GM12878 (cell line): ENCODE results near the gene NDUFAF5. TPM values are rescaled to one million over a fixed set of nuclear protein-coding genes. Genes with fewer than 3 reads are reported as not detected.

Source experiments
- ATAC-seq: fragments of 200-7000 bp; cut with Tn5 transposase; 3 replicates; pipeline ENCODE4 v1.9.1; 2020; ENCODE audit warnings: mild to moderate bottlenecking, moderate library complexity
- BruUV-seq: library from RNA; stranded (reverse); fragments of 400-500 nt; replicated peaks from 2 replicates; lab custom pipeline; 2021; lab: Mats Ljungman, UMichigan
- CTCF ChIA-PET: fragments of 300-600 bp; sonication (Branson Sonifier 250); formaldehyde crosslinking; extraction: SDS; loops from one replicate; lab custom pipeline; 2021; ENCODE audit warnings: inconsistent platforms; lab: Yijun Ruan, JAX
- POLR2A ChIA-PET: fragments of 350-600 bp; formaldehyde crosslinking; extraction: SDS; loops from one replicate; lab custom pipeline; 2021; ENCODE audit warnings: inconsistent platforms; lab: Charles Lee
- RAD21 ChIA-PET: fragments of 300-600 bp; sonication (Branson Sonifier 250); formaldehyde crosslinking; loops from one replicate; lab custom pipeline; 2023; ENCODE audit warnings: antibody characterized with exemption; ENCODE audit not compliant: unreplicated experiment; lab: Charles Lee
- SMC1A ChIA-PET: fragments of 300-600 bp; sonication (Branson Sonifier 250); formaldehyde crosslinking; loops from one replicate; lab custom pipeline; 2023; ENCODE audit not compliant: unreplicated experiment, uncharacterized antibody; lab: Charles Lee
- DNase-seq: peaks from one replicate; pipeline ENCODE4 v3.0.0-alpha.2; 2011; ENCODE audit warnings: low read depth, low spot score
- FAIRE-seq: peaks from 3 replicates; lab custom pipeline; 2011; peaks lifted over from hg19 to GRCh38; lab: Jason Lieb, UNC
- H2AFZ ChIP-seq: 2 replicates; pipeline ENCODE4 v1.6.0; 2011; ENCODE audit warnings: low read depth, low read length, control low read depth; ENCODE audit not compliant: control insufficient read depth
- H3K27ac ChIP-seq: 2 replicates; pipeline ENCODE4 v1.5.1; 2011; ENCODE audit warnings: control low read depth; ENCODE audit not compliant: control insufficient read depth, insufficient read depth
- H3K27me3 ChIP-seq, 2 experiments: replicated peaks in 1 of 2; 2 replicates each; pipeline versions ENCODE4 v1.6.0 to v1.6.1; 2011; ENCODE audit warnings: low read length in 1 of 2; ENCODE audit not compliant: control insufficient read depth in 2 of 2, insufficient read depth in 2 of 2
- H3K36me3 ChIP-seq, 2 experiments: 2 replicates each; pipeline ENCODE4 v1.5.1; 2011; ENCODE audit warnings: low read length in 1 of 2; ENCODE audit not compliant: control insufficient read depth in 2 of 2, insufficient read depth in 2 of 2
- H3K4me1 ChIP-seq: 2 replicates; pipeline ENCODE4 v1.6.1; 2011; ENCODE audit warnings: mild to moderate bottlenecking, low read length, moderate library complexity, mixed read lengths; ENCODE audit not compliant: control insufficient read depth, insufficient read depth
- H3K4me2 ChIP-seq: 2 replicates; pipeline ENCODE4 v1.6.0; 2011; ENCODE audit warnings: control low read depth; ENCODE audit not compliant: control insufficient read depth, insufficient read depth
- H3K4me3 ChIP-seq: fragments of 200-600 bp; sonication (generic); 2 replicates; pipeline ENCODE4 v1.5.1; 2016
- H3K79me2 ChIP-seq: 2 replicates; pipeline ENCODE4 v1.6.0; 2011; ENCODE audit warnings: low read length; ENCODE audit not compliant: control insufficient read depth, insufficient read depth
- H3K9ac ChIP-seq: 2 replicates; pipeline ENCODE4 v1.8.0; 2011; ENCODE audit warnings: low read length, control low read depth, mixed read lengths; ENCODE audit not compliant: control insufficient read depth, insufficient read depth
- H3K9me3 ChIP-seq: replicated peaks from 3 replicates; pipeline ENCODE4 v1.5.1; 2011; ENCODE audit warnings: mild to moderate bottlenecking, low read length; ENCODE audit not compliant: control insufficient read depth, insufficient read depth
- H4K20me1 ChIP-seq: 2 replicates; pipeline ENCODE4 v1.6.0; 2011; ENCODE audit not compliant: control insufficient read depth, insufficient read depth
- CREB1 ChIP-seq: IDR thresholded peaks from 2 replicates; pipeline ENCODE4 v1.6.1; 2012; ENCODE audit warnings: low read depth, mild to moderate bottlenecking, inconsistent platforms
- EGR1 ChIP-seq, 2 experiments: IDR thresholded peaks; 1 replicate in 1 of 2; 2 replicates in 1 of 2; pipeline ENCODE4 v1.6.1; 2011 to 2012; ENCODE audit warnings: low read depth in 2 of 2, low read length in 2 of 2, borderline replicate concordance in 1 of 2, mild to moderate bottlenecking in 1 of 2, moderate library complexity in 1 of 2
- IRF3 ChIP-seq: fragments of 450-650 bp; IDR thresholded peaks from 2 replicates; pipeline ENCODE4 v1.6.1; 2014; ENCODE audit warnings: mild to moderate bottlenecking
- KAT2A ChIP-seq: conservative IDR thresholded peaks from 2 replicates; pipeline ENCODE4 v1.6.1; 2011; ENCODE audit warnings: low read depth, low read length; ENCODE audit not compliant: control insufficient read depth
- SMAD5 ChIP-seq: IDR thresholded peaks from 2 replicates; pipeline ENCODE4 v1.6.1; 2016; ENCODE audit warnings: antibody characterized with exemption, low read depth
- STAT3 ChIP-seq: IDR thresholded peaks from 2 replicates; pipeline ENCODE4 v1.6.1; 2011; ENCODE audit warnings: low read depth, low read length, improper control_type of control experiment
- SUPT20H ChIP-seq: IDR thresholded peaks from 2 replicates; pipeline ENCODE4 v1.6.1; 2011; ENCODE audit warnings: low read depth, mild to moderate bottlenecking, low read length, moderate library complexity, borderline replicate concordance; ENCODE audit not compliant: control insufficient read depth
- USF2 ChIP-seq: IDR thresholded peaks from 2 replicates; pipeline ENCODE4 v1.6.1; 2011; ENCODE audit warnings: low read depth, low read length, improper control_type of control experiment, borderline replicate concordance
- ZBTB40 ChIP-seq: fragments of 450-650 bp; IDR thresholded peaks from 2 replicates; pipeline ENCODE4 v1.6.1; 2016; ENCODE audit warnings: mild to moderate bottlenecking, moderate library complexity, borderline replicate concordance
- WGBS: methylation state at CpG from one replicate; pipeline ENCODE4 v1.1.6; 2016; ENCODE audit warnings: low lambda C conversion rate; ENCODE audit not compliant: insufficient replicate concordance, insufficient coverage; ENCODE audit errors: missing lambda C conversion rate; 5-methylcytosine and 5-hydroxymethylcytosine counted together
- in situ Hi-C: fragments of 300-500 bp; cut with MboI; formaldehyde crosslinking; loops from 9 replicates; pipeline ENCODE4 v1.14.3; 2018; ENCODE audit warnings: mixed read lengths
- intact Hi-C: fragments of 100-400 bp; cut with micrococcal nuclease; formaldehyde crosslinking; loops from one replicate; pipeline ENCODE4 v1.14.2; 2022; ENCODE audit not compliant: unreplicated experiment
- polyA plus RNA-seq, 11 experiments: library from polyadenylated mRNA; depleted of rRNA in 4 of 11; unstranded in 6 of 11; stranded (reverse) in 5 of 11; fragments of >200 nt; fragmentation: Nextera tagmentation in 4 of 11; fragmentation: Illumina TruSeq in 1 of 11; extraction: Ambion mirVana in 4 of 11; extraction: Trizol in 1 of 11; gene quantifications; 1 replicate in 1 of 11; 2 replicates in 10 of 11; pipeline versions ENCODE4 v1.2.1 to v1.2.3, GENCODE V29; 2011 to 2016; ENCODE audit warnings: inconsistent platforms in 2 of 11, missing spikeins in 2 of 11, low read depth in 1 of 11
- total RNA-seq, 4 experiments: library from RNA; depleted of rRNA in 3 of 4; stranded (reverse); fragments of >200 nt in 3 of 4; fragmentation: Illumina TruSeq in 1 of 4; extraction: Trizol in 1 of 4; gene quantifications; 2 replicates each; pipeline versions ENCODE4 v1.2.1 to v1.2.3, GENCODE V29; 2013 to 2021
- TF ChIP-seq, protein P1 (sequence below): fragments of 450-650 bp; IDR thresholded peaks from 2 replicates; pipeline ENCODE4 v1.6.1; 2016; ENCODE audit warnings: mild to moderate bottlenecking
- TF ChIP-seq, protein P2 (sequence below): fragments of 450-650 bp; IDR thresholded peaks from 2 replicates; pipeline ENCODE4 v1.6.1; 2017; ENCODE audit warnings: mild to moderate bottlenecking, moderate library complexity

NDUFAF5 gene
- total and polyA plus RNA-seq, 10 of the 15 experiments (the other 5 are each of a cell fraction or from before 2014, with no cell fraction given), result 15.6 to 36.9 (median 28.0) TPM

DNA sequence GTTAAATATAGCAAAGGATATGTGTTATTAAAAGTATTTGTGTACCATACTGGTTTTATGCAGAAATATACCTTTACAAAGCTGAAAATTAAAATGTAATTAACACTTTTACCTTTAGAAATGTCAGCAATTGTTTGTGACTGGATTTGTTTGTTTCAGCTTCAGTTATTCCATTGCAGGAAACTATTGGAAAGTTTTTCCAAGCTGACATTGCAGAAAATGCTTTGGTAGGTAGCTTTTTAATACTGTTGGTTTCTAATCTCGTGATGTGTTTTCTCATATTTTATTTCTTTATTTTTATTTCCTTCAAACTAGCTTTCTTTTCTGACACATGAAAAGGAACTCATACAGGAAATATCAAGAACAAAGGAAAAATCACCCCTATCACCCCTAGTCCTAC, 8.2 kb downstream of the NDUFAF5 start:
- in situ Hi-C loops, result loop anchor here (25.0 kb wide), 1 partner anchor 331 kb away; no protein-coding TSS in a partner anchor

More for the DNA sequence above, 8.2 kb downstream of the NDUFAF5 start:
- Histone ChIP-seq H3K9ac (no peak overlapping the region), H4K20me1 (no peaks in the 10 kb centered on the region), H3K9me3 (no peaks in the 10 kb centered on the region), H2AFZ (no peak overlapping the region), H3K4me2 (no peak overlapping the region), H3K4me1 (no peaks in the 10 kb centered on the region), H3K4me3 (no peak overlapping the region), H3K27me3 (no peaks in the 10 kb centered on the region), H3K27ac (no peak overlapping the region), H3K36me3 (peaks cover 2 to 22% of the 10 kb centered on the region in 2 experiments; a peak in 3 of 4 replicates), H3K79me2 (0 out of 2 replicates have a peak, but pooled peaks cover 2% of the 10 kb centered on the region)
- ChIA-PET RAD21 (no interaction called here), SMC1A (interaction anchor here (0.8 to 1.7 kb wide), 3 partner anchors 14 to 246 kb away, joined by 3 to 5 read pairs (median 4); no protein-coding TSS in a partner anchor), CTCF (interaction anchor here (0.7 to 2.8 kb wide), 3 partner anchors 8 to 22 kb away, joined by 3 to 16 read pairs (median 3); partner anchors contain the start of genes ESF1 and NDUFAF5), POLR2A (no interaction called here)
- intact Hi-C loops, result no loop called here
- no peak for DNase-seq
- TF ChIP-seq STAT3 (no peak), IRF3 (no peak), KAT2A (no peak), CREB1 (no peak), USF2 (no peak), SMAD5 (no peak), EGR1 (IDR thresholded peaks at IDR 0.05; ENCODE audit: borderline replicate concordance in 1 of 2, low read depth in 2 of 2, low read length in 2 of 2) (no peak), SUPT20H (no peak), ZBTB40 (no peak)
- TF ChIP-seq, protein P1, sequence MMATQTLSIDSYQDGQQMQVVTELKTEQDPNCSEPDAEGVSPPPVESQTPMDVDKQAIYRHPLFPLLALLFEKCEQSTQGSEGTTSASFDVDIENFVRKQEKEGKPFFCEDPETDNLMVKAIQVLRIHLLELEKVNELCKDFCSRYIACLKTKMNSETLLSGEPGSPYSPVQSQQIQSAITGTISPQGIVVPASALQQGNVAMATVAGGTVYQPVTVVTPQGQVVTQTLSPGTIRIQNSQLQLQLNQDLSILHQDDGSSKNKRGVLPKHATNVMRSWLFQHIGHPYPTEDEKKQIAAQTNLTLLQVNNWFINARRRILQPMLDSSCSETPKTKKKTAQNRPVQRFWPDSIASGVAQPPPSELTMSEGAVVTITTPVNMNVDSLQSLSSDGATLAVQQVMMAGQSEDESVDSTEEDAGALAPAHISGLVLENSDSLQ, result no peak
- TF ChIP-seq, protein P2, sequence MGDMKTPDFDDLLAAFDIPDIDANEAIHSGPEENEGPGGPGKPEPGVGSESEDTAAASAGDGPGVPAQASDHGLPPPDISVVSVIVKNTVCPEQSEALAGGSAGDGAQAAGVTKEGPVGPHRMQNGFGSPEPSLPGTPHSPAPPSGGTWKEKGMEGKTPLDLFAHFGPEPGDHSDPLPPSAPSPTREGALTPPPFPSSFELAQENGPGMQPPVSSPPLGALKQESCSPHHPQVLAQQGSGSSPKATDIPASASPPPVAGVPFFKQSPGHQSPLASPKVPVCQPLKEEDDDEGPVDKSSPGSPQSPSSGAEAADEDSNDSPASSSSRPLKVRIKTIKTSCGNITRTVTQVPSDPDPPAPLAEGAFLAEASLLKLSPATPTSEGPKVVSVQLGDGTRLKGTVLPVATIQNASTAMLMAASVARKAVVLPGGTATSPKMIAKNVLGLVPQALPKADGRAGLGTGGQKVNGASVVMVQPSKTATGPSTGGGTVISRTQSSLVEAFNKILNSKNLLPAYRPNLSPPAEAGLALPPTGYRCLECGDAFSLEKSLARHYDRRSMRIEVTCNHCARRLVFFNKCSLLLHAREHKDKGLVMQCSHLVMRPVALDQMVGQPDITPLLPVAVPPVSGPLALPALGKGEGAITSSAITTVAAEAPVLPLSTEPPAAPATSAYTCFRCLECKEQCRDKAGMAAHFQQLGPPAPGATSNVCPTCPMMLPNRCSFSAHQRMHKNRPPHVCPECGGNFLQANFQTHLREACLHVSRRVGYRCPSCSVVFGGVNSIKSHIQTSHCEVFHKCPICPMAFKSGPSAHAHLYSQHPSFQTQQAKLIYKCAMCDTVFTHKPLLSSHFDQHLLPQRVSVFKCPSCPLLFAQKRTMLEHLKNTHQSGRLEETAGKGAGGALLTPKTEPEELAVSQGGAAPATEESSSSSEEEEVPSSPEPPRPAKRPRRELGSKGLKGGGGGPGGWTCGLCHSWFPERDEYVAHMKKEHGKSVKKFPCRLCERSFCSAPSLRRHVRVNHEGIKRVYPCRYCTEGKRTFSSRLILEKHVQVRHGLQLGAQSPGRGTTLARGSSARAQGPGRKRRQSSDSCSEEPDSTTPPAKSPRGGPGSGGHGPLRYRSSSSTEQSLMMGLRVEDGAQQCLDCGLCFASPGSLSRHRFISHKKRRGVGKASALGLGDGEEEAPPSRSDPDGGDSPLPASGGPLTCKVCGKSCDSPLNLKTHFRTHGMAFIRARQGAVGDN, result no peak
- no peak for ATAC-seq
- FAIRE-seq, result no peak
- 100% methylated on average over 1 of the region's 1 CpG for WGBS
- BruUV-seq, result no TSS peak
